ENCODE data around the gene OR10H4.
"Not testable (repeated sequence)": the region's sequence is repeated elsewhere in the genome, so short reads cannot be mapped to it uniquely, and the experiment has no call there.

OR10H4 gene

GRCh38 chr19:15948223-15949058, at the start of gene OR10H4:
TSS of gene OR10H4 (plus strand) at chr19:15949008. CDS start at chr19:15949008, 0 bp downstream.
- no peak for DNase-seq

GRCh38 chr19:15899561-15899960, 49.2 kb upstream of the OR10H4 start:
- not testable (repeated sequence) for DNase-seq

GRCh38 chr19:15900032-15900431, 48.8 kb upstream of the OR10H4 start:
- not testable (repeated sequence) for DNase-seq

GRCh38 chr19:15900504-15900903, 48.3 kb upstream of the OR10H4 start:
- no peak for DNase-seq

- no peak for DNase-seq
Observed at GRCh38 chr19:15902254-15902653, 46.6 kb upstream of the OR10H4 start.

- DNase-seq: not testable (repeated sequence)
Observed at GRCh38 chr19:15902898-15903297, 45.9 kb upstream of the OR10H4 start.

GRCh38 chr19:15905026-15905425, 43.8 kb upstream of the OR10H4 start:
- DNase-seq: no peak

- no peak for DNase-seq
Observed at GRCh38 chr19:15911599-15912235, 37.1 kb upstream of the OR10H4 start.

GRCh38 chr19:15913384-15913783, 35.4 kb upstream of the OR10H4 start:
- DNase-seq: no peak

GRCh38 chr19:15913830-15914229, 35.0 kb upstream of the OR10H4 start:
- no peak for DNase-seq

GRCh38 chr19:15915109-15915508, 33.7 kb upstream of the OR10H4 start:
- DNase-seq: no peak

GRCh38 chr19:15919243-15919642, 29.6 kb upstream of the OR10H4 start:
- DNase-seq: no peak

GRCh38 chr19:15922021-15922420, 26.8 kb upstream of the OR10H4 start:
- no peak for DNase-seq

GRCh38 chr19:15923702-15924101, 25.1 kb upstream of the OR10H4 start:
- DNase-seq: no peak

GRCh38 chr19:15926484-15926883, 22.3 kb upstream of the OR10H4 start:
- no peak for DNase-seq

GRCh38 chr19:15928321-15928720, 20.5 kb upstream of the OR10H4 start:
- no peak for DNase-seq

- not testable (repeated sequence) for DNase-seq
Observed at GRCh38 chr19:15933761-15934331, 15.0 kb upstream of the OR10H4 start.

GRCh38 chr19:15934332-15935078, 14.3 kb upstream of the OR10H4 start, which contains the start of gene CYP4F11:
TSS of gene CYP4F11 (minus strand) at chr19:15934529. CDS start at chr19:15934408, 121 bp downstream.
- no peak for DNase-seq

GRCh38 chr19:15935167-15935702, 13.6 kb upstream of the OR10H4 start:
- no peak for DNase-seq

GRCh38 chr19:15936173-15936572, 12.6 kb upstream of the OR10H4 start:
- DNase-seq: no peak

- DNase-seq: no peak
Observed at GRCh38 chr19:15936950-15937349, 11.9 kb upstream of the OR10H4 start.

GRCh38 chr19:15937771-15938170, 11.0 kb upstream of the OR10H4 start:
- no peak for DNase-seq

GRCh38 chr19:15944401-15944800, 4.4 kb upstream of the OR10H4 start:
- no peak for DNase-seq

Measured in activated effector memory CD4-positive, alpha-beta T cell treated with Interleukin-2 at 50 U/mL for 16 hours (primary cell).